DMS114 treated with DMSO at 0.1 percent for 48 hours (cell line): Measurements from ENCODE around the gene VIL1.
A peak's percentile ranks its signal among the peaks of the same experiment; 100 is the strongest.

ENCODE experiments used
- DNase-seq: peaks from one replicate; lab custom pipeline; 2025; ENCODE audit not compliant: unreplicated experiment; lab: John Stamatoyannopoulos, UW

The VIL1 gene

DNA sequence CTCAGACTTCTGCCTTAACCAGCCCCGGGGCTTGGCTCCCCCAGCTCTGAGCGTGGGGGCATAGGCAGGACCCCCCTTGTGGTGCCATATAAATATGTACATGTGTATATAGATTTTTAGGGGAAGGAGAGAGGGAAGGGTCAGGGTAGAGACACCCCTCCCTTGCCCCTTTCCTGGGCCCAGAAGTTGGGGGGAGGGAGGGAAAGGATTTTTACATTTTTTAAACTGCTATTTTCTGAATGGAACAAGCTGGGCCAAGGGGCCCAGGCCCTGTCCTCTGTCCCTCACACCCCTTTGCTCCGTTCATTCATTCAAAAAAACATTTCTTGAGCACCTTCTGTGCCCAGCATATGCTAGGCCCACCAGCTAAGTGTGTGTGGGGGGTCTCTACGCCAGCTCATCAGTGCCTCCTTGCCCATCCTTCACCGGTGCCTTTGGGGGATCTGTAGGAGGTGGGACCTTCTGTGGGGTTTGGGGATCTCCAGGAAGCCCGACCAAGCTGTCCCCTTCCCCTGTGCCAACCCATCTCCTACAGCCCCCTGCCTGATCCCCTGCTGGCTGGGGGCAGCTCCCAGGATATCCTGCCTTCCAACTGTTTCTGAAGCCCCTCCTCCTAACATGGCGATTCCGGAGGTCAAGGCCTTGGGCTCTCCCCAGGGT is 13.7 kb upstream of the VIL1 start:
- DNase-seq, result no peak

DNA sequence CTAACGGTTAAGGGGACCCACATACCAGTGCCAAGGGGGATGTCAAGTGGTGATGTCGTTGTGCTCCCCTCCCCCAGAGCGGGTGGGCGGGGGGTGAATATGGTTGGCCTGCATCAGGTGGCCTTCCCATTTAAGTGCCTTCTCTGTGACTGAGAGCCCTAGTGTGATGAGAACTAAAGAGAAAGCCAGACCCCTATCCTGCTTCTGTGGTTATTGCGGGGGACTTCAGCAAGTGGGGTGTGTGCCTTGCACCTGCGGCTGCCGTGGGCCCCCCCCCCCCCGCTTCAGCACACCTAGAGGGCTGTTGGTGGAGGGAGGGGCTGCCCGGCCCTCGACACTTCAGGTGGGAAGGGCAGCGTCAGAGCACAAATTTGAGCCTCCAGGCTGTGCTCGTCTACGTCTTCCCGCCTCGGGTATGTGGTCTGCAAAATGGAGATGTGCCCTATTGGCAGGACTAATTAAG is 13.1 kb upstream of the VIL1 start:
- DNase-seq, result no peak

DNA sequence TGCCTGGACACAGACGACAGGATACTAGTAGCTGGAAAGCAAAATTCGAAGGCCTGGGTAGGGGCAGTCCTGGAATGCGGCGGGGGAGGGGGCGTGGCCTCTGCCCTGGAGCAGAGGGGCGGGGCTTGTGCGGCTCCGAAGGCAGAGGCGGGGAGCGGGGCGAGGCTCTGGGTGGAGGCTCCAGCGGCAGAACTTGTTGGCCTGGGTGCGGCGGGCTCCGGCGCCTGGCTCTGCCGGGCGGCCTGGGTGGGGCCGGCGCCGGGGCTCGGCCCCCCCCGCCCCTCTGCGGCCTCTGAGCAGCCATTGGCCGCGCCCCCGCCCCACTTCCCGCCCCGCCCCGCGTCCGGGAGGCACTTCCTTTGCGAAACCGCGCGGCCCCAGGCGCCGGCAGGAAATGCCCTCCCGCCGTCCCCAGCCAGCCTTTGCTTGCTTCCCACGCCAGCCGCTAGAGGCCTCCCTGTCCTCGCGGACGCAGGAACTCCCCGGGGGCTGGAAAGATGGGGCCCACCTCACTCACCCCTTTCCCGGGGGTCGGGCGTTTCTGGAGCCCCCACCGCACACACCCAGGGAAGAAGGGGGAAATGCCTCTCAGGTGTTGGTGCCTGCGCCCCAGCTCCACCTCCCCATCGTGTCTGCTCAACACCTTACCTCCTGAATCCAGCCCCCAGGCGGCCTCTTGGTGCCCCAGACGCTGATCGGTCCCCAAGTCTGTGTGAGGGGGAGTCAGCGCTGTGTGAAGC is 12.5 kb upstream of the VIL1 start:
- DNase-seq, result peak; percentile 95

GRCh38 chr2:218406949-218407618 is 11.8 kb upstream of the VIL1 start:
- peak; percentile 37 for DNase-seq

GRCh38 chr2:218407717-218408116 is 11.2 kb upstream of the VIL1 start:
- no peak for DNase-seq

GRCh38 chr2:218418321-218418716 is 604 bp upstream of the VIL1 start:
- no peak for DNase-seq

DNA sequence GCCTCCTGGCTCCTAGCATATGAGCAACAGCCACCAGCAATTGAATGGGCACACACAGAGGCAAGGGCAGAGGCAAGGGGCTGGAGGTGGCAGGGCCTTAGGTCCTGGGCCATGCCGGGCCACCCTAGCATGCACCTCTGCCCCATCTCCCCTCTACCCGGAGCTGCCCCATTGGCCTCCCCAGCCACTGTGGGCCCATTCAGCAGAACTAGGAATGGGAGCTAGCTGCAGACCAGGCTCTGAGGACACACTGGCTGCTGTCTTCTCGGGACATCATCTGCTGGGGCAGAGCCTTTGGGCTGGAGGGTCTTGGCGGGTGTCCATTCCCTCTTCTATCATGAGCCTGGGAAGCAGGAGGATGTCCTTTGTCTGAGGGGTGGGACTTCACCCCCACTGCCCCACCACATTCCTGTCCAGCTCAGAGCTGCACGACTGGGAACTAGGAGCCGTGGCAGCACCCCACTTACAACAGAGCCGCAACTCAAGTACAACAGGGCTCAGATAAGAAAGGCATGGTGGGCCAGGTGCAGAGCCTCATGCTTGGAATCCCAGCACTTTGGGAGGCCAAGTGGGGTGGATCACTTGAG is 800 bp downstream of the VIL1 start:
- no peak for DNase-seq

DNA sequence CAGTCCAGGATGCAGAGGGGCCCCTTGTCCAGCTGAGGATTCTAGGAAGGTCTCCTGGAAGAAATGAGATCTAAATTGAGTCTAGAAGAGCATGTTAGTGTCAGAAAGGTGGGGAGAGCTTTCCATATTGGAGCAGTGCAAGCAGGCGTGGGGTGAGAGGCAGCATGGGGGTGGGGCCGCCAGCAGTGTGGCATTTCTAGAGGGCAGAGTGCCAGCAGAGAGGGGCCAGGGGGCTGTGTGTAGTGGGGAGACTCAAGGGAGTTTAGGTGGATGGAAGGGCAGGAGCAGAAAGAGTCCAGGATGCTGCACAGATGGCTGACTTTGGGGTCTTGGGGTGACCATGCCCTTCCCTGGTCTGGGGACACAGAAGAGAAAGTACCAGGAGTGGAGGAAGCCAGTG is 2.1 kb downstream of the VIL1 start:
- no peak for DNase-seq

GRCh38 chr2:218422403-218423086 is 3.6 kb downstream of the VIL1 start:
- DNase-seq, result no peak

DNA sequence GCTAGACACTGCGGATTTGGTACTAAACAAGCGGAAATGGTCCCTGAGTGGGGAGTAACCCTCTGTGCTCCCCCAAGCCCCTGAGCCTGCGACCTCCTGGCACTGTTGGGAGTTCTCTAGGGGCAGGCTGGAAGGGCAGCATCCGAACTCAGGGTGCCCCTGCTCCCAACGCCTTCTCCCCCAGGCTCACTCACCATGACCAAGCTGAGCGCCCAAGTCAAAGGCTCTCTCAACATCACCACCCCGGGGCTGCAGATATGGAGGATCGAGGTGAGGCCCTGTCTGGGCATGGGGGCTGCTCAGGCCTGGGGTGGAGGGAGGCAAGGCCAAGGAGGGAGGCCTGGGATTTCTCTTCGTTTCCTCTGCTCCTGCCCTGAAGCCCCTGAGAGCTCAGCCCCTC is 4.7 kb downstream of the VIL1 start:
- DNase-seq, result no peak

DNA sequence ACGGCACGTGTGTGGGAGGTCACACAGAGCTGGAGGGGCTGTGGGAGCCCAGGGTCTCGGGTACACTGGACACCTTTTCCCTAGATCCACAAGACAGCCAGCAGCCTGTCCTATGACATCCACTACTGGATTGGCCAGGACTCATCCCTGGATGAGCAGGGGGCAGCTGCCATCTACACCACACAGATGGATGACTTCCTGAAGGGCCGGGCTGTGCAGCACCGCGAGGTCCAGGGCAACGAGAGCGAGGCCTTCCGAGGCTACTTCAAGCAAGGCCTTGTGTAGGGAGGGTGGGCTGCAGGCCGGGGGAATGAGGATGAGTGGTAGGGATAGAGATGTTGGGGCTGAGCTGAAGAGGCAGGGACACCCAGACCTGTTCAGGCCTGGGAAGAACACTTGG is 6.6 kb downstream of the VIL1 start:
- DNase-seq, result no peak

- DNase-seq, result no peak
These were observed 8.8 kb downstream of the VIL1 start for GRCh38 chr2:218427741-218428140.

- no peak for DNase-seq
These were observed 10.1 kb downstream of the VIL1 start for GRCh38 chr2:218428846-218429558.

DNA sequence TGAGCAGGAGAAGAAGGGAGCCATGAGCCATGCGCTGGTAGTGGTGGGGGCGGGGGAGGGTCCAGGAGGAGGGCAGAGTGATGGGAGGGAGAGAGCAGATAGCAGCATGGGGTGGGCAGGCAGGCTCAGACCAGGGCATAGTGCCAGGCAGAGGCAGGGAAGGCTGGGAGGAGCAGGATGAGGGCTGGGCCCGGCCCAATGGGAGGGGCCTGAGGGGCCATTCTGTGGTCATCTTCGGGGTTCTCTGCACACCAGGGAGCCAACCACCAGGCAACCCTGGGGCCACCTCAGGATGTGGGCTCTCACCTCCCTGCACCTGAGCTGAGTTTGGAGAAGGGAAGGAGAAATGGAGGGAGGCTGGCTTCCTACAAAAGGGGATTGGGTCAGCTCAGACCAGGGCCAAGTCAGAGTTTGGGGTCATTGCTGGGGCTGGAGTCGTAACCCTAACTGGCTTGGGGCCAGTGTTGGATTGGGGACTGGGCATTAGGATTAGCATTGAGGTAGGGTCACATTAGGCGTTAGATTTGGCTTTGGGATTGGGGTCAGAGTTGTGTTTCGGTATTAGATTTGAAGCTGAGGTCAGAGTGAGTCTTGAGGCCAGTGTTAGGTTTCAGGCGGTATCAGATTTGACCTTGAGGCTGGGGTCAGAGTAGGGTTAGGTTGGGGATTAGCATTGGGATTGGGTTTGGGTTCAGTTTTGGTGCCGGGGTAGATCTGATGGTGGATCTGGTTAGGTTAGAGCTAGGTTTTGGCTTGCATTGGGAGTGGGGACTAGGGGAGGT is 11.2 kb downstream of the VIL1 start:
- DNase-seq, result no peak

DNA sequence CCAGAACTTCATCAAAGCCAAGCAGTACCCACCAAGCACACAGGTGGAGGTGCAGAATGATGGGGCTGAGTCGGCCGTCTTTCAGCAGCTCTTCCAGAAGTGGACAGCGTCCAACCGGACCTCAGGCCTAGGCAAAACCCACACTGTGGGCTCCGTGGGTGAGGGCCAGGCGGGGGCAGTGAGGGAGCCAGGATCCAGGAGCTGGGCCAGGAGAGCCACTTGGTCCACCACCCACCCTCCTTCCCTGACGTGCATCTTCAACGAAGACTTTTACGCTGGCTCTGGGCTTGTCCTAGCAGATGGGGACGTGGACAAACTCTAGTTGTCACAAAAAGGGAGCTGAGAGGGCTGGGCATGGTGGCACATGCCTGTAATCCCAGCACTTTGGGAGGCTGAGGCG is 11.8 kb downstream of the VIL1 start:
- DNase-seq, result no peak

DNA sequence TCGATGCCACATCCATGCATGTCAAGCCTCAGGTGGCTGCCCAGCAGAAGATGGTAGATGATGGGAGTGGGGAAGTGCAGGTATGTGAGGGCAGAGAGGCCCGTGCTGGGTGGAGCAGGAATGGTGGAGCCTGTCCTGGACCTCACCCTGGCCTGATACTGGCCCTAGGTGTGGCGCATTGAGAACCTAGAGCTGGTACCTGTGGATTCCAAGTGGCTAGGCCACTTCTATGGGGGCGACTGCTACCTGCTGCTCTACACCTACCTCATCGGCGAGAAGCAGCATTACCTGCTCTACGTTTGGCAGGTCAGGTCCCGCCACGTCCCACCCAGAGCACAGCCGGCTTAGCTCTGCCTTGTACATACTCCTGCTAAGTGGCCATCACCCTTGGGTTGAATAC is 13.0 kb downstream of the VIL1 start:
- no peak for DNase-seq

DNA sequence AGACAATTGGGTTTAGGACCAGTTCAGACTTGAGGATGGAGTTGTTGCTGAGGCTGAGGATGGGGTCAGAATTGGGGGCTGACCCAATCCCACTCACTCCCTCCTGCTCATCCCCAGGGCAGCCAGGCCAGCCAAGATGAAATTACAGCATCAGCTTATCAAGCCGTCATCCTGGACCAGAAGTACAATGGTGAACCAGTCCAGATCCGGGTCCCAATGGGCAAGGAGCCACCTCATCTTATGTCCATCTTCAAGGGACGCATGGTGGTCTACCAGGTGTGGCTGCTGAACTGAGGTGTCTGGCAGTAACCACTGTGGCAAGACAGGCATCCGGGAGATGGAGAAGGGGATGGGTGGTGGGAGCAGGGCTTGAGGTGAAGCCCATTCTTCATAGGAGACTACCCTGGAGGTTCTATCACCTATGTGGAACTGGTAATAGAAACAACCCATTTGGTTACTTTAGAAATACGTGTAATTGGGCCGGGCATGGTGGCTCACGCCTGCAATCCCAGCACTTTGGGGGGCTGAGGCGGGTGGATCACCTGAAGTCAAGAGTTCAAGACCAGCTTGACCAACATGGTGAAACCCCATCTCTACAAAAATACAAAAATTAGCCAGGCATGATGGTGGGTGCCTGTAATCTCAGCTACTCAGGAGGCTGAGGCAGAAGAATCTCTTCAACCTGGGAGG is 13.9 kb downstream of the VIL1 start:
- DNase-seq, result no peak

DNA sequence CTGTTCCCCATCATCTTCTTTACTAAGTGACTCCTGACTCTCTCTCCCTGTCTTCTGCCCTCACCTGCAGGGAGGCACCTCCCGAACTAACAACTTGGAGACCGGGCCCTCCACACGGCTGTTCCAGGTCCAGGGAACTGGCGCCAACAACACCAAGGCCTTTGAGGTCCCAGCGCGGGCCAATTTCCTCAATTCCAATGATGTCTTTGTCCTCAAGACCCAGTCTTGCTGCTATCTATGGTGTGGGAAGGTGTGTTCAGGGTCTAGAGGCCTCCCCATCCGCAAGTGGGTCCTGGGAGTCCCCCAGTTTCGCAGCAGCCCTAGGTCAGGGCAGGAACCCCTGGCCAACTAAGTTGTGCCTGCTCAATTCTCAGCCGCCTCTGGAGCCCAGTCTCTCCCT is 15.5 kb downstream of the VIL1 start:
- DNase-seq, result no peak
